ENCODE results near the gene IFT57. TPM values are rescaled to one million over a fixed set of nuclear protein-coding genes. Genes with fewer than 3 reads are reported as not detected.

Gene IFT57
- total and polyA plus RNA-seq, 2 of the 8 experiments (the other 6 are each of a cell fraction or from before 2014, with no cell fraction given) = 15.1 to 27.8 TPM

GRCh38 chr3:108219336-108219735, 2.9 kb downstream of the IFT57 start:
- FAIRE-seq = no peak
- TF ChIP-seq, protein P1, sequence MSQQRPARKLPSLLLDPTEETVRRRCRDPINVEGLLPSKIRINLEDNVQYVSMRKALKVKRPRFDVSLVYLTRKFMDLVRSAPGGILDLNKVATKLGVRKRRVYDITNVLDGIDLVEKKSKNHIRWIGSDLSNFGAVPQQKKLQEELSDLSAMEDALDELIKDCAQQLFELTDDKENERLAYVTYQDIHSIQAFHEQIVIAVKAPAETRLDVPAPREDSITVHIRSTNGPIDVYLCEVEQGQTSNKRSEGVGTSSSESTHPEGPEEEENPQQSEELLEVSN (IDR thresholded peaks at IDR 0.05) = no peak
- TF ChIP-seq CTCF (IDR thresholded peaks at IDR 0.05; ENCODE audit: control extremely low read depth in 1 of 3, insufficient read depth in 1 of 3, low read depth in 1 of 3, low read length in 3 of 3) = no peak
- TF ChIP-seq SP2 (IDR thresholded peaks at IDR 0.05; ENCODE audit: low read length) = no peak
- TF ChIP-seq RBBP5 (IDR thresholded peaks at IDR 0.05; ENCODE audit: borderline replicate concordance, low read depth, low read length) = no peak
- TF ChIP-seq SRF (IDR thresholded peaks at IDR 0.05; ENCODE audit: low read depth, low read length) = no peak
- TF ChIP-seq PHF8 (conservative IDR thresholded peaks at IDR 0.05; ENCODE audit: low read depth, low read length) = no peak
- no peak for TF ChIP-seq SAP30 (IDR thresholded peaks at IDR 0.05; ENCODE audit: insufficient read depth, insufficient replicate concordance, low read length)
- TF ChIP-seq ZNF274 (IDR thresholded peaks at IDR 0.05; ENCODE audit: borderline replicate concordance, extremely low read depth, low read length) = no peak
- no peak for TF ChIP-seq SUZ12 (IDR thresholded peaks at IDR 0.05; ENCODE audit: low read length)
- TF ChIP-seq POLR2A (IDR thresholded peaks at IDR 0.05; ENCODE audit: control extremely low read depth in 1 of 2, low read depth in 2 of 2, low read length in 2 of 2) = no peak
- no peak for TF ChIP-seq HDAC2 (IDR thresholded peaks at IDR 0.05; ENCODE audit: borderline replicate concordance in 1 of 2, low read depth in 2 of 2, low read length in 2 of 2)

More at GRCh38 chr3:108219336-108219735, 2.9 kb downstream of the IFT57 start:
- no peak overlapping the region for H4K8ac ChIP-seq (ENCODE audit: extremely low read depth, insufficient read depth, low read length)
- no peak overlapping the region for H2BK5ac ChIP-seq (ENCODE audit: low read depth, low read length)
- ChIA-PET POLR2A (ENCODE audit: partially characterized antibody) (no interaction called here), CTCF (ENCODE audit: partially characterized antibody) (no interaction called here)
- H3K18ac ChIP-seq (ENCODE audit: extremely low read depth, low read length) = no peak overlapping the region
- H3K4me2 ChIP-seq (ENCODE audit: insufficient read depth in 1 of 2, low read depth in 2 of 2, low read length in 2 of 2) = no peak overlapping the region
- H2BK12ac ChIP-seq (ENCODE audit: low read depth, low read length) = no peak overlapping the region
- no peak overlapping the region for H2BK120ac ChIP-seq (replicated peaks; ENCODE audit: low read depth, low read length)
- H3K23me2 ChIP-seq (ENCODE audit: low read depth, low read length) = peaks cover 1% of the 10 kb centered on the region
- H4K91ac ChIP-seq (replicated peaks; ENCODE audit: insufficient read length, low read length) = no peak overlapping the region
- no peaks in the 10 kb centered on the region for H3K79me1 ChIP-seq (ENCODE audit: low read depth, low read length)
- H2BK20ac ChIP-seq (ENCODE audit: low read length) = no peak overlapping the region
- H3K27ac ChIP-seq (ENCODE audit: low read depth, low read length) = no peak overlapping the region
- no peak overlapping the region for H3K4me3 ChIP-seq (ENCODE audit: extremely low read depth in 1 of 4, insufficient read depth in 2 of 4, low read depth in 3 of 4, low read length in 4 of 4)
- H4K5ac ChIP-seq (ENCODE audit: insufficient read length, low read depth, low read length) = no peak overlapping the region
- no peak overlapping the region for H2AK5ac ChIP-seq (ENCODE audit: low read depth, low read length)
- no peaks in the 10 kb centered on the region; a peak in 1 of 8 replicates for H3K36me3 ChIP-seq (ENCODE audit: control insufficient read depth in 2 of 4, insufficient read depth in 4 of 4, low read length in 3 of 4)
- H3K4me1 ChIP-seq (replicated peaks in 1 of 4; ENCODE audit: control insufficient read depth in 3 of 4, insufficient read depth in 4 of 4, low read length in 3 of 4) = peaks cover 0 to 5% (median 1%) of the 10 kb centered on the region in 4 experiments; a peak in 3 of 7 replicates
- no peaks in the 10 kb centered on the region for H4K20me1 ChIP-seq (replicated peaks in 1 of 2; ENCODE audit: control insufficient read depth in 1 of 2, insufficient read depth in 2 of 2, low read length in 2 of 2)
- H3K79me2 ChIP-seq (ENCODE audit: control insufficient read depth in 1 of 2, insufficient read depth in 2 of 2, low read length in 2 of 2) = no peaks in the 10 kb centered on the region
- 93% methylated on average over 9 of the region's 9 CpGs; no CpG with 5 or more reads in 1 of the 2 experiments for WGBS, 2 experiments (ENCODE audit: extremely low coverage in 1 of 2, insufficient coverage in 1 of 2, insufficient read length in 1 of 2, insufficient replicate concordance in 2 of 2, low coverage in 1 of 2, low lambda C conversion rate in 2 of 2, missing lambda C conversion rate in 1 of 2)
- H2BK15ac ChIP-seq (ENCODE audit: low read length) = no peak overlapping the region
- no peak for DNase-seq (ENCODE audit: low read depth in 1 of 2, low spot score in 2 of 2)
- H3K9me3 ChIP-seq (ENCODE audit: insufficient read depth in 2 of 2, low read depth in 1 of 2, low read length in 1 of 2) = no peaks in the 10 kb centered on the region
- peaks cover 0 to under 1% (median 0%) of the 10 kb centered on the region in 4 experiments; a peak in 1 of 7 replicates for H3K27me3 ChIP-seq (replicated peaks in 1 of 4; ENCODE audit: control insufficient read depth in 3 of 4, extremely low read depth in 1 of 4, insufficient read depth in 3 of 4, low read length in 3 of 4)
- H3K56ac ChIP-seq (replicated peaks; ENCODE audit: insufficient read length, low read depth, low read length) = no peak overlapping the region
- H3K23ac ChIP-seq (ENCODE audit: insufficient read length) = no peak overlapping the region
- H2AFZ ChIP-seq (ENCODE audit: low read length) = no peak overlapping the region
- H3K14ac ChIP-seq (ENCODE audit: insufficient read length) = no peak overlapping the region
- no peak overlapping the region for H3K9ac ChIP-seq (replicated peaks in 1 of 4; ENCODE audit: extremely low read depth in 1 of 4, low read depth in 3 of 4, low read length in 3 of 4)
- H3K4ac ChIP-seq (replicated peaks; ENCODE audit: insufficient read length, low read depth, low read length) = no peak overlapping the region
